HG03097 (cell line): ENCODE measurements around the gene FOXA2.
"Not testable (repeated sequence)": the region's sequence is repeated elsewhere in the genome, so short reads cannot be mapped to it uniquely, and the experiment has no call there.

Experiments used
- ATAC-seq: cut with Tn5 transposase; IDR thresholded peaks from one replicate; pipeline ENCODE4 v1.9.1; 2021; ENCODE audit not compliant: unreplicated experiment, low FRiP score

FOXA2 gene

DNA sequence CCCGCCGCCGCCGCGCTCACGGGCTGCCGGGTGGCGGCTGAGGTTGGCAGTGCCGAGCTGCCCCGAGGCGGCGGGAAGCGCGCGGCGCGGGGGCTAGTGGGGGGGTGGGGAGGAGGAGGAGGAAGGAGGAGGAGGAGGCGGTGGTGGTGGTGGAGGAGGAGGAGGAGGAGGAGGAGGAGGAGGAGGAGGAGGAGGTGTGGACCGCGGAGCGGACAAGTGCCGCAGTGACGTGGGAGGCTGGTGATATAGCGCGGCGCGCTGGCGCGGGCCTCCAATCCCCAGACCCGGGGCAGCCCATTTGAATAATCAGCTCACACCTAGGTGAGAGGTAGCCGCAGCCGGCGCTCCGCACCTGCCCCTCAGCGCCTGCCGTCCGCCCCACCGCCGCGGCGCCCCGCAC, at the start of gene FOXA2:
FOXA2 (minus strand) TSS at position 51 of the 400 bp plus-strand sequence. CDS start 294 bp downstream, outside the sequence.
- ATAC-seq, result no peak

DNA sequence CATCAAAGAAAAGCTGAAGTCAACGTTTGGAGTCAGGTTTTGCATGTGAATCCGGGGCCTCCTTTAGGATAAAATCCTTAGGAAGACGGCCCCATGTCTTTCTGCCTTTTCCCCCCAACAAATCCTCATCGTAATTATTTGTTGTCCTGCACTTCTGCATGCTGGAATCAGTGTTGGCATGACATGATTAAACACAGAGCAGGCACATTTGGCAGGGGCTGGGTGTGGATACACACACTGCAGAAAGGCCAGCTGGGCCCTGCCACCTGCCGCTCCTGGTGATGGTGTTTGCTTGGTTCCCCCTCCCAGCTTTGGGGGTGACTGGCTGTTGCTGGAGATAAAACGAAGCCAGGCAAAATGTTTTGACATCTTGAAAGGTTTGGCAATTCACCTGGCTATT, 46.3 kb upstream of the FOXA2 start:
- no peak for ATAC-seq

DNA sequence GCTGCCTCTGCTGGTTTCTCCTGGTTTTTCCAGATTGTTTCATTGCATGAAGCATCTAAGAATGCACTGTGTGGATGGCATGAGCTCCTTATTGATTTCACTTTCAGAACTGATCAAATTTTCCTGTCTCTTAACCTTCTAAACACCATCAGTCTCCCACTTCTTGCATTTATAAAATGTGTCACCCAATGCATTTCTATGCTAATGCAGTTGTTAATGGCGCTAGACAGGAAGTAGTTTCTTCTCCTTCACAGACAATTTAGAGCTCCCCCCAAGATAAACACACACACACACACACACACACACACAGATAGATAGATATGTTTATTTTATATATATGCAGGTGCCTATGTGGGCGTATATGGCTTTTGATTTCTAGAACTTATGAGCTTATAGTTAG, 45.6 kb upstream of the FOXA2 start:
- ATAC-seq, result no peak

DNA sequence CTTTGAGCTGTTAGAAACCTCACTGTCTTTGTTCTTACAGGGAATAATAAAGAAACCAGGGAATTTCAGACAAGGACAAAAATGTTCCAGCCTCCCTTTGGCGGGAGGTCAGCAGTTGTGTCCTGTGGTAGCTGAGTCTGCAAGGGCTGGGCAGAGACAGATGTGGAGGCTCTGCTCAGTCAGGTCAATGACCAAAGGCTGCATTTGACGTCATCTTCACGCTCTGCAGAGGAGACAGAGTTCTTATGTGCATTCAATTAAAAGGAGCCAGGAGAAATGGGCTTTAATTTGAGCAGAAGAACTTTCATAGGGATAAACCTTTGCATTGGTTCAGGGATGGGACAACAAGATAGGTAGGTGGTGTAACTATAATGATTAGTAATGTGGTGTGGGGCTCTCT, 45.1 kb upstream of the FOXA2 start:
- no peak for ATAC-seq

DNA sequence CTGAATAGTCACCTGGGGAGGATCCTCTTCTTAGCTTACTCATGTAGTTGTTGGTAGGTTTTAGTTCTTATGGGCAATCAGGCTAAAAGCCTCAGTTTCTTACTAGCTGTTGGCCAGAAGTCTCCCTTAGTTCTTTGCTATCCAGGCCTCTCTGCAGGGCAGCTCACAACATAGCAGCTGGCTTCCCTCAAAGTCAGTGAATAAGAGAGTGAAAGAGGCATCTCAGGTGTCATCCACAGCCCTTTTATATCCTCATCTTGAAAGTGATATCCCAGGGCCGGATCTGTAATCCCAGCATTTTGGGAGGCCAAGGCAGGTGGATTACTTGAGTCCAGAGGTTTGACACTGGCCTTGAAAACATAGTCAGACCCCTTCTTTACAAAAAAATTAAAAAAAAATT, 42.1 kb upstream of the FOXA2 start:
- no peak for ATAC-seq

DNA sequence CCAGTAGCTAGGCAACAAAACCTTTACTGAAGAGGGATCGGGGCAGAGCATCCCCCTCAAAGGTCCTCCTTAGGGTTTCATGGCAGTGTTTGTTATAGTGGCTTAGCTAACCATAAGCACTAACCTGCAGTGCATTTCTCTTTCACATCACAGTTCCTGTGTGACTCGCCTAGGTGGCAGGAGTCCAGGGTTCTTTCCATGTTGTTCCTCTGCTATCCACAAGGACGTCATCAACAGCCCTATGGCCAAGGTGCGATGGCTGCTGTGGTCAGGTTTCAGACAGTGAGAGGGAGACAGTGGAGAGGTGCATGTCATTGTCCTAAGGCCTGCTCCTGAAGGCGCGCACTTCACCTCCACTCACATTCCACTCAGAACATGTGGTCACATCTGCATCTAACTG, 38.8 kb upstream of the FOXA2 start:
- no peak for ATAC-seq

DNA sequence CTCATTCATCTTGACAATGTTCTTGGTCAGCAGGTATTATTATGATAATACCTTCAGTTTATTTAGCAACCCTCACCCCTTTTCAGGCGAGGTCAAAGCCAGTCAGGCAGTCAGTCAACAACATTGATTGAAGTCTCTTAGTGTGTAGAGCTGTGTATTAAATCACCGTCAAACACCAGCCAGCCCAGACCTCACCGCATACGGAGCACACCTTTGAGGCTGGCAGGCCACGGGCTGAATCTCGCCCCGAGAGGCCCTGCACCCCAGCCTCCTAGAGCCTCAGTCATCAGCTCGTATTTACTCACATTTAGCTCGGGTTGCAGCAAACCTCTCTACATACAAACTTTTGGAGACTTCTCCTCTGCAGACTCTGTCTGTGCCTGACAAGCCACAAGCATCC, 36.0 kb upstream of the FOXA2 start:
- ATAC-seq, result no peak

DNA sequence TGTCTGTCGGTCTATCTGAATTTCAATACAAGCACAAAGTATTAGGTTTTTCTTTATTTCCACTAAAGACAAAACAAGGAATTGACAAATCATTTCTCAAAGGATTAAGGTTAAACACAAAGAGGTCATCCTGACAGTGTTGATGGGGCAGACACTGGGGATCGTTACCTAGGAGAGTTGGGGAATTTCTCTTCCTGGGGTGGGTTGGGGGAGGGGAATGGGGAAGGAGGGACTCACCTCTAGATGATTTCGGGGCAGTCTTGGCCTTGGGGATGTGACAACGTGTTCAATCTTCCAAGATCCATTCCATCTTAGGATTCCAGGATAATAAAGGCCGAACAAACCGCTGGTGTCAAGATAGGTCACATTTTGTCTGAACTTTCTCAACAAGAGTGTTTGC, 35.4 kb upstream of the FOXA2 start:
- no peak for ATAC-seq

DNA sequence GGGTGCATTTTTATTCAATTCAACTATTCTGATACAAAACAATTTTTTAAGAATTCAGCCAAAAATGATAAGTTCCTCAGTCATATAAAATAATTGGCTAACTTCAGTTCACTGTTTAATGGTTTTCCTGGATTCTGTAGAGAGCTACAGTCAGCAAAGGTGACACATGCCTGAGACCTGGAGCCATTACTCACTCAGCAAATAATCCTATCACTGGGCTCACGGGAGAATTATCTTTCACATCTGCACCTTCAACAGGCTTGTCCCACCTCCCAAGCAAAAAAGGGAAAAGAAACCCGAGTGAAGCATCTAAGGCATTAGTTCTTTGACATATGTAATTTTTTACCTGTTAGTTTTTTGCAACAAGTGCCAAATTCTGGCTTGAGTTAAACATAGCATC, 34.9 kb upstream of the FOXA2 start:
- no peak for ATAC-seq

DNA sequence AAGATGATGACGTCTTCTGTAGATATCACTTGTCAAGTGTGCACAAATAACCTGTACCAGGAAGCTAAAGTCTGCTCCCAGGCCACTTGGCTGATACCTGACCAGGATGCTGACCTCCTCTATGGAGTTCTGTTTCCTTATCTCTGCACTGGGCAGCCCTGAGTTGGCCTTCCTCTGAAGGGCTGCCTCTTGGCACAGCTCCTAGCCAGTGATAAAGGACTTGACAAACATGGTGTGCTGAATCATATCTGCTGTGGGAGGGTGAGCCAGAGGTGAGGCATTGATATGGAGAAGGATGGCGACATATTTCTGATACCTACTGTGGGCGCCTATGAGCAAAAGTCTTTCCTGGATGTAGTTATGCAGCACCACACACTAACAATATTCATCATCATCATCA, 32.8 kb upstream of the FOXA2 start:
- ATAC-seq, result no peak

DNA sequence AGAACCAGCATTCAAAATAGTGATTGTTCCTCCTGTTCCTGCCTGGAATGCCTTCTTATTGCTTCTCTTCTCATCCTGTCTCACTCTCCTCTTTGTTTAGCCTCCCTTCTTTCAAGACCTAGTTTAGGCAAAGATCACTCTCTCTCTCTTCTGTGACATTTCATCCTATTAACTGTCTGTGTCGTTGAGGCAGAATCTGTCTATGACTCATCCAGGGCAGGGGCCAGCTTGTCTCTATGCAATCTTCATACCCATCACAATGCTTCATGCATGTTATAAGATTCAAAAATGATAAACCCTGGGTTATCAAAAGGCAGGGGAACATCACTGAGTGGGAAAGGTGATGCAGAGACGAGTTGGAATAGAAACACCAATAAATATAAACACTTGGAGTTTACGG, 32.2 kb upstream of the FOXA2 start:
- ATAC-seq, result no peak

DNA sequence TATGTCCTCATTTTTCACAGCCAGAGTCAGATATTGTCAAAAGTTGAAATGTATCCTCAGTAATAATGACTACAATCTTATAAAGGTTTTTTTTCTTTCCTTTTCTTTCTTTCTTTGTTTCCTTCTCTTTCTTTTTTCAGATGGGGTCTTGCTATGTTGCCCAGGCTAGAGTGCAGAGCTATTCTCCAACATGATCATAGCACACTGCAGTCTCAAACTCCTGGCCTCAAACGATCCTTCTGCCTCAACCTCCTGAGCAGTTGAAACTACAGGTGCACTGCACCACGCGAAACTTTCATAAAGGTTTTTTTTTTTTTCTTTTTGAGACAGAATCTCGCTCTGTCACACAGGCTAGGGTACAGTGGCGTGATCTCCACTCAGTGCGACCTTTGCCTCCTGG, 31.1 kb upstream of the FOXA2 start:
- ATAC-seq, result no peak

DNA sequence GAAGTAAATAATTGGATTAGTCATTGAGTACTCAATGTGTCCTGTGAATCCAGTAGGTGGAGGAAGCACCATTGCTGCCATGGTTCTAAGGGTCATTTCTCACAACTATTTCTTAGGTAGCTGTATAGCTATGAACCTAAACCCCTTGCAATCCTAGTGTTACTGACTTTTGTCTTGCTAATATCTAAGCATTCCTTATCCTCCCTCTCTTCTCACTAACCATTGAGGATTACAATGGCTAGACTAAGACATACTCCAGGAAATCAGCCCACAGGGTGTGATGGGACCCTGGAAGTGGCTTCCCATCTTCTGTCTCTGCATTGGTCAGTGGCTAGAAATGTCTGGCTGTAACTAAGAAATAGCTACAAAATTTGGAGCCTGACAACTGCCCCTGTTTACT, 27.3 kb upstream of the FOXA2 start:
- ATAC-seq, result no peak

DNA sequence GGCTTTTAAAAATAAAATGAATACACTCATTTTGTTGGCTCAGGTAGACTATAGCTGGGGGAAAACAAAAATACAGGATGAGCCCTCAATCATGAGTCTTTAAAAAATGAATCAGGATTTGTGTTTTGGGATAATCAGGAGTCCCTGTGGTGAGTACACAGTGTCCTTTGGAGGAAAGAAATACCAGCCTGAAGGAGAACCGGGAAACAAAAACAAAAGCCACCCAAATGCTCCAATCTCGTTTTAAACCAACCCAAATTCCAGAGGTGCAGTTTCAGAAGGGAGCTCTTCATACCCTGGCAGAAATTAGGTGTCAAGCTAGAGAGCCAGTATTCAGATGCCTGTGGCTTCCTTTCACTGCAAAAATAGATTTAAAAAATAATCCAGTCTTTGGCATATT, 23.3 kb upstream of the FOXA2 start:
- ATAC-seq, result no peak

DNA sequence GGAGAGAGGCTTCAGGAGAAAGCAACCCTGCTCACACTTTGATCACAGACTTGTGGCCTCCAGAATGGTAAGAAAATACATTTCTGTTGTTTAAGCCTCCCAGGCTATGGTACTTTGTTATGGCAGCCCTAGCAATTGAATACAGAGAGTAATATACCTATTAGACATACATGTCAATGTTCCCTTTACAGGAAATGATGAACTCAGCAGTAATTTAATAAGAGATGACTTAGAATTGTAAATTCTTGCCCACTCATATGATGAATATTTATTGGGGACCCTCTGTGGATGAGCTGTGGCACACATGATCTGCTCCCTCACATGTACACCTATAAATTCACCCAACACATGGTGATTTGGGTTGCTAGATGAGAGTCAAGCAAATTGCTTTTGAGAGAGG, 20.4 kb upstream of the FOXA2 start:
- ATAC-seq, result no peak

DNA sequence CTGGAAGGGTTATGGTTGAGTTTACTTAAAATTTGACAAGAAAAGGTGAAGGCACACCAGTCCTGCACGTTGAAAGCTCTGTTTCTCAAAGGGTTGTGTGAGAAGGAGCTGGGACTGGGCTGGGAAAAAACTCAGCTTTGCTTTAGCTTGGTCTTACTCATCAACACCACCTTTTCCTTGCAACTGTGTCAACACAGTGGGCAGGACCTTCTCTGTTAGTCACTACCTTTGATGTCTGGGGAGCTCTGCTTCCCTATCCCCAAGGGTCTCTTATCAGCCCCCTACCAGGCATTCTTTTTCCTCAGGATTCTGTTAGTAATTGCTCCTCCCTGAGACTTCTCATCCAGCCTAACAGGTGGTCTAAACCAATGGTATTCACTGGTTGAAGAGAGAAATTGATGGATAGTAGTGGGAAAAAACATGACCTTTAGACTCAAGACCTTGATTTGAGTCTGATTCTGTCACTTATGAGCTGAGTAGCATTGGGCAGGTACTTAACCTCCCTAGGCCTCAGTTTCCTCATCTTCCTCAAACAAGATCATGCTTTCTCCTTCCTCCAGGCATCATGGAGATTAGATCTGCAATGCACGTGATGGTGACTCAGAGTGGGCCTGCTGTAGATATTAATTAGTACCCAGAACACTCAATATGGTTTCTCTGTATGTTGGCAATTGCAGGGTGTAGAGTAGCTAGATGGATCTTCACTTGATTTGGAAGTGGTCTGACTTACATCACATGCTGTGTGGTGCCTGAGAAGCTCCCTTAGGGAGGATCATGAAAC, 17.2 kb upstream of the FOXA2 start:
- ATAC-seq, result no peak

DNA sequence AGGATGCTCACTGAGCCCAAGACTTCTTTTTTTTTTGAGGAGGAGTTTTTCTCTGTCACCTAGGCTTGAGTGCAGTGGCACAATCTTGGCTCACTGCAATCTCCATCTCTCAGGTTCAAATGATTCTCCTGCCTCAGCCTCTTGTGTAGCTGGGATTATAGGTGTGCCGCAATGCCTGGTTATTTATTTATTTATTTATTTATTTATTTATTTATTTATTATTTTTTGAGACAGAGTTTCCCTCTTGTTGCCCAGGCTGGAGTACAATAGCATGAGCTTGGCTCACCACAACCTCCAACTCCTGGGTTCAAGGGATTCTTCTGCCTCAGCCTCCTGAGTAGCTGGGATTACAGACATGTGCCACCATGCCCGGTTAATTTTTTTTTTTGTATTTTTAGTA, 14.9 kb upstream of the FOXA2 start:
- not testable (repeated sequence) for ATAC-seq

DNA sequence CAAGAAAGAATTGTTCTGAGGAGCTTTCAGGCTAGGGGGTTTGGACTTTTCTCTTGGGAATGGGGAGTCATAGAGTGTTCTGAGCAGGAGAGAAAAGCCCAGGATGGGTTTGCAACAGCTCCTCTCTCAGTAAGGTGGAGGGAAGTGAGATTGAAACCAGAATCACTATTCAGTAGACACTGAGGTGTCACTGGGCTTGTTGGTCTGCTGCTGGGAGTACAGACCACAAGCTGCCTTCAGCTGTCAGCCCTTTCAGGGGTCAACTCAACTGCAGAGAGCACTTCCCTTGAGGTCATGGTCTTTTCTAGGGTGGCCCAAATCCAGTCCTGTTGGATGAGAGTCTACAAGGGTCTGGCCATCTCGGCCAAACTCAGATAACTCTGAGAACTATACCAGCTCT, 12.9 kb upstream of the FOXA2 start:
- no peak for ATAC-seq

DNA sequence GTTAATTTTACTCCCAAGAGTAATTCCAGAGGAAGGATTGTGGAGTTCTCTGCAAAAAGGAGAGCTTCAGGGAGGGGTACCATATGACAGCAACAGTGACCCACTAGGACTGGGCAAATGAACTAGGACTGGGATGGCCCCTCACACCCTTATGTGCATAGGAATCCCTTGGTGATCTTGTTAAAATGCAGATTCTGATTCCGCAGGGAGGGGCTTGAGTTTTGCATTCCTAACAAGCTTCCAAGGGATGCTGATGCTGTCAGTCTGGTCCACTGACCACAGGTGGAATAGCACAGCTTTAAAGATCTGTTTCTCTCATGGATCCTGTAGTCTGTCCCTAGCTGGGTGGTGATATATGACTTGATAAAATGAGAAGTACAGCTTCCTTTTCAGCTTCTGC, 6.3 kb upstream of the FOXA2 start:
- no peak for ATAC-seq

DNA sequence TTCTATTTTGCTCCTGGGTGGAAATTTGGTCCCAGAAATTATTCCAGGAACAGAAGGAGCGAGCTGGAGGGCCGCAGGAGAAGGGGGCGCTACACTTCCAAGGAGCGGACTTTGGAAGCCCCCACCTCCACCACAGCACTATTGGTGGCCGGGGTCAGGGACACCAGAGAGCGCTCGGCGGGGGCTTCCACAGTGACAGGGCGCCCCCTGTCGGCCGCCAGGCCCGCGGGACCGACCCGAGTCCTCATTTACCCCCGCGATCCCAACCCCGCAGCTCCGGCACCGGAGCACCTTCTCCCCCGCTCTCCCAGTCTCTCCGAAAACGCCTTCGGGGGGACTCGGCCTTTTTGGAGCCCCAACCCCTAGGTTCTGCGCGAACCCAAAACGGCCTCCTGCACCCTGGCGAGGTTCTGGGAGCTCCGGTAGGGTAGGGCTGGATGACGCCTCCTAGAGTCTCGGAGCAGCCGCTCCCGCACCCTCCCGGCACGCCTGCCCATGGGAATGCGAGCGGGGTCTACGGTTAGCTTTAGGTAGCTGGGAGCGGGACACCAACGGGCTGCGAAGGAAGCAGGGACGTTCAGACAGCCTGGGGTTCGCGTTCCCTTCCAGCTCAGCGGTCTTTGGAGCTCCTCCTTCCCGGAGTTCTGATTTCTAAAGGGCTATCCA, 2.4 kb upstream of the FOXA2 start:
- ATAC-seq, result no peak

DNA sequence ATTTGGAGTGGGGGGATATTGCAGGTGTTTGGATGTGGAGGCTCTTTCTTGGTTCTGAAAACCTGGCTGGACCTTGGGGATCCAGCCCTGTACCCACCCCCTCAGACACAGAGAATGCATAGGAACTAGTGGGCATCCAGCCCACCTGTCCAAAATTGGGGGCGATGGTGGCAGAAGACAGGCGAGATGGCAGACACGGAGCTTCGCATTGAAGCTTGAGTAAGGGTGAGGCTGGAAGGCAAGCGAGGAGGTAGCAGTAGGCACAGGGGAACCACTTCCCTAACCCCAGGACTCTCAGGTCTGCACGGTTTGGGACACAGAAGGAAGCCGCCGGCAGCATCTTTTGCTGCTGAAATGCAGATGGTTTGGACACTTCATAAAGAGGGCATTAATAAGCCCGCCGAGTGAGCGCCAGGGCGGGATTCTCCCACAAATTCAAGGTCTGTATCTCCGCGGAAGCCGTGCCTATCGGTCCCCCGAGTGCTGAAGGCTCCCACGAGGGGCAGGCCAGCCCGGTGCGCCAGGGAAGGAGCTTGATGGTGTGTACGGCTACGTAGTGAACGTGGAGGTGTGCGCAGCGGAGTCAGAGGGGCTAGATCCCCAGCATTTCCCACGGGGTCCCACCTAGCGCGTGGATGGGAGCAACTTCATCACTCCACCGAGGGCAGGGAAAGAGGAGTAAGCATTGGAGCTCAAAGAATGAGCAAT, 1.6 kb upstream of the FOXA2 start:
- no peak for ATAC-seq
